Testis (tissue), 3 donors: ENCODE data around the gene MED10. TPM values are rescaled to one million over a fixed set of nuclear protein-coding genes. Genes with fewer than 3 reads are reported as not detected.

ENCODE experiments used
- DNase-seq: peaks from one replicate; pipeline ENCODE4 v3.0.0-alpha.2; 2019
- H3K27ac ChIP-seq, 2 donors: fragments of 200-600 bp; sonication (generic); one replicate each; pipeline ENCODE4 v1.5.1; 2019
- H3K27me3 ChIP-seq: fragments of 200-600 bp; sonication (generic); one replicate; pipeline ENCODE4 v1.5.1; 2019
- H3K36me3 ChIP-seq: fragments of 200-600 bp; sonication (generic); one replicate; pipeline ENCODE4 v1.5.1; 2017; ENCODE audit warnings: low read depth; ENCODE audit errors: missing control alignments
- H3K4me1 ChIP-seq: fragments of 200-600 bp; sonication (generic); one replicate; pipeline ENCODE4 v1.5.1; 2019
- H3K4me3 ChIP-seq, 2 donors: fragments of 200-600 bp; sonication (generic); one replicate each; pipeline ENCODE4 v1.5.1; 2017 to 2019
- H3K9me3 ChIP-seq: fragments of 200-600 bp; sonication (generic); one replicate; pipeline ENCODE4 v1.5.1; 2017
- CTCF ChIP-seq, 3 experiments: fragments of 450-650 bp in 2 of 3; fragments of 200-600 bp in 1 of 3; sonication (generic) in 1 of 3; IDR thresholded peaks; one replicate each; pipeline ENCODE4 v1.5.1; 2016 to 2019; ENCODE audit warnings: antibody characterized with exemption in 3 of 3, mild to moderate bottlenecking in 2 of 3, moderate library complexity in 1 of 3
- POLR2A ChIP-seq: fragments of 450-650 bp; IDR thresholded peaks from one replicate; pipeline ENCODE4 v1.6.1; 2017; ENCODE audit warnings: antibody characterized with exemption, mild to moderate bottlenecking, moderate library complexity
- WGBS, 2 donors: methylation state at CpG; one replicate each; pipeline ENCODE4 v1.1.5; 2018; 5-methylcytosine and 5-hydroxymethylcytosine counted together
- intact Hi-C: fragments of 100-400 bp; cut with DNase I; formaldehyde crosslinking; loops from one replicate; pipeline ENCODE4 v1.15.1; 2023; ENCODE audit warnings: low total_unique reads
- polyA plus RNA-seq: library from polyadenylated mRNA; stranded (reverse); fragments of 350-450 nt; fragmentation: Illumina TruSeq; extraction: RNeasy Lipid Tissue Mini Kit (QIAGEN cat#74804); gene quantifications from one replicate; pipeline ENCODE4 v1.2.3, GENCODE V29; 2014; ENCODE audit warnings: low read depth, low replicate concordance; ENCODE audit not compliant: insufficient read depth
- total RNA-seq, 2 donors: library from RNA; depleted of rRNA; stranded (reverse); fragments of >200 nt; gene quantifications; one replicate each; pipeline ENCODE4 v1.2.3, GENCODE V29; 2016

Gene MED10
- total and polyA plus RNA-seq, 3 donors from 2014 or later, result 43.6 to 47.9 (median 43.8) TPM

GRCh38 chr5:6394429-6395101 lies 16.2 kb upstream of the MED10 start:
- Histone ChIP-seq H3K4me1 (no peaks in the 10 kb centered on the region), H3K27ac (no peak overlapping the region), H3K36me3 (no peaks in the 10 kb centered on the region), H3K27me3 (no peaks in the 10 kb centered on the region), H3K4me3 (no peak overlapping the region), H3K9me3 (no peaks in the 10 kb centered on the region)
- WGBS, 2 donors, result 88 to 94% methylated on average over 10 to 12 of the region's 12 CpGs
- intact Hi-C loops, result no loop called here
- DNase-seq, result no peak
- no peak for TF ChIP-seq POLR2A
- no peak for TF ChIP-seq CTCF (IDR thresholded peaks at IDR 0.05)

GRCh38 chr5:6393596-6394194 lies 15.3 kb upstream of the MED10 start:
- H3K4me1 ChIP-seq, result no peaks in the 10 kb centered on the region
- TF ChIP-seq POLR2A, result no peak
- TF ChIP-seq CTCF (IDR thresholded peaks at IDR 0.05), result no peak
- DNase-seq, result no peak
- no peaks in the 10 kb centered on the region for H3K9me3 ChIP-seq
- no peaks in the 10 kb centered on the region for H3K27me3 ChIP-seq
- intact Hi-C loops, result no loop called here
- 90 to 95% methylated on average over 2 of the region's 2 CpGs for WGBS, 2 donors
- no peak overlapping the region for H3K27ac ChIP-seq
- no peak overlapping the region for H3K4me3 ChIP-seq
- H3K36me3 ChIP-seq, result no peaks in the 10 kb centered on the region

GRCh38 chr5:6392561-6392960 lies 14.2 kb upstream of the MED10 start:
- intact Hi-C loops, result no loop called here
- Histone ChIP-seq H3K36me3 (no peaks in the 10 kb centered on the region), H3K27ac (no peak overlapping the region), H3K9me3 (no peaks in the 10 kb centered on the region), H3K4me1 (no peaks in the 10 kb centered on the region), H3K27me3 (no peaks in the 10 kb centered on the region), H3K4me3 (no peak overlapping the region)
- DNase-seq, result no peak
- TF ChIP-seq CTCF (IDR thresholded peaks at IDR 0.05) (no peak), POLR2A (no peak)
- 41 to 43% methylated on average over 2 of the region's 2 CpGs for WGBS, 2 donors

GRCh38 chr5:6391151-6391550 lies 12.8 kb upstream of the MED10 start:
- Histone ChIP-seq H3K4me3 (no peak overlapping the region), H3K9me3 (no peaks in the 10 kb centered on the region), H3K27me3 (no peaks in the 10 kb centered on the region), H3K4me1 (no peaks in the 10 kb centered on the region), H3K27ac (no peak overlapping the region), H3K36me3 (no peaks in the 10 kb centered on the region)
- no peak for TF ChIP-seq CTCF (IDR thresholded peaks at IDR 0.05)
- no peak for TF ChIP-seq POLR2A
- DNase-seq, result no peak
- intact Hi-C loops, result no loop called here
- 89 to 90% methylated on average over 4 of the region's 4 CpGs for WGBS, 2 donors
